Measurements from ENCODE around the gene SPOCK2. TPM values are rescaled to one million over a fixed set of nuclear protein-coding genes. Genes with fewer than 3 reads are reported as not detected.

The SPOCK2 gene
- total and polyA plus RNA-seq, 2 donors (not counting 3 experiments of a cell fraction or from before 2014, with no cell fraction given), result 0.40 to 1.1 TPM

- no TSS peak for BruUV-seq (replicated peaks)
- Histone ChIP-seq H3K27me3 (ENCODE audit: control insufficient read depth in 2 of 2, insufficient read depth in 2 of 2, low read length in 2 of 2) (no peaks in the 10 kb centered on the region), H3K79me2 (ENCODE audit: control insufficient read depth, insufficient read depth, low read length) (no peaks in the 10 kb centered on the region), H3K36me3 (ENCODE audit: control insufficient read depth in 2 of 2, extremely low read depth in 1 of 2, insufficient read depth in 2 of 2, low read length in 2 of 2) (no peaks in the 10 kb centered on the region), H3K27ac (ENCODE audit: insufficient read depth, low read depth, low read length) (no peak overlapping the region), H3K9ac (replicated peaks; ENCODE audit: extremely low read depth, insufficient read depth, low read length) (no peak overlapping the region), H3K9me1 (replicated peaks; ENCODE audit: control insufficient read depth, extremely low read depth, insufficient read depth, low read length) (no peaks in the 10 kb centered on the region), H4K20me1 (replicated peaks; ENCODE audit: control insufficient read depth, extremely low read depth, insufficient read depth, low read length) (no peaks in the 10 kb centered on the region), H3K9me3 (replicated peaks; ENCODE audit: control insufficient read depth, insufficient read depth, low read length) (no peaks in the 10 kb centered on the region), H2AFZ (ENCODE audit: low read depth, low read length) (no peak overlapping the region), H3K4me1 (ENCODE audit: control insufficient read depth, extremely low read depth, insufficient read depth, low read length) (no peaks in the 10 kb centered on the region), H3K4me3 (replicated peaks in 1 of 3; ENCODE audit: insufficient read depth in 1 of 3, low read depth in 1 of 3, low read length in 3 of 3) (no peak overlapping the region), H3K4me2 (ENCODE audit: insufficient read depth, low read length) (no peak overlapping the region)
- ChIA-PET POLR2A (no interaction called here), CTCF (interaction anchor here (0.7 to 4.5 kb wide), 3 partner anchors 12 to 279 kb away, joined by 3 to 19 read pairs (median 3); no protein-coding TSS in a partner anchor)
- intact Hi-C loops (cut with micrococcal nuclease) (no loop called here), dilution Hi-C loops (cut with MboI; ENCODE audit: extremely low pct_ligation_motif_present, low sequenced_read_pairs) (no loop called here)
- DNase-seq (ENCODE audit: low read depth, low spot score) (no peak), FAIRE-seq (no peak)
- TF ChIP-seq POLR2A (IDR thresholded peaks at IDR 0.05; ENCODE audit: low read depth, low read length) (no peak), MYC (IDR thresholded peaks at IDR 0.05; ENCODE audit: low read depth, low read length) (no peak), CTCF (IDR thresholded peaks at IDR 0.05; ENCODE audit: extremely low read depth in 1 of 2, insufficient read depth in 1 of 2, low read depth in 1 of 2, low read length in 2 of 2) (no peak)
Measured at GRCh38 chr10:72066318-72067284, 21.8 kb downstream of the SPOCK2 start.

DNA sequence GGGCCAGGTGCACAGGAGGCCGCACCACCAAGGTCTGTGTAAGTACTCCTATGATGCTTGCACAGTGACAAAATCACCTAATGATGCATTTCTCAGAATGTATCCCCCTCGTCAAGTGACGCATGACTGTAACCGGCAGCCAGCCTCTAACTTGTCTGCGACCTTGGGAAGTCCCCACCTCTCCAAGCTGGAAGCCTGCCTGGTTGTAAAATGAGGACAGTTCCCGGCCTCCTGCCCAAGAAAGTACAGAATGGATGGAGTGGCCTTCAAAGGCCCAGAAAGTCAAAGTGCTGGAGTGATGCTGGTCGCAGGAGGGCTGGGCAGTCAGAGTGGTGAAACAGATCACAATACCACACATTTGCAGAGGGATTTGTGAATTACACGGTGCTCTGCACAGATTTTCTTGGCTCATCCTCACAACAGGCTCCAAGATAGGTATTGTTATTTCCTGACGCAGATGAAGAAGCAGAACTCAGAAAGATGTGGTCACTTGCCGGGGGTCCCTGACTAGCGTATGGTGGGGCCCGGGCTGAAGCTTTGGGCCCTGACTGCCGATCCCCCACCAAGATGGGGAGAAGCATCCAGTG is 22.8 kb downstream of the SPOCK2 start:
- intact Hi-C loops (cut with micrococcal nuclease) (no loop called here), dilution Hi-C loops (cut with MboI; ENCODE audit: extremely low pct_ligation_motif_present, low sequenced_read_pairs) (no loop called here)
- no peaks in the 10 kb centered on the region for H3K9me1 ChIP-seq (replicated peaks; ENCODE audit: control insufficient read depth, extremely low read depth, insufficient read depth, low read length)
- H3K27me3 ChIP-seq (ENCODE audit: control insufficient read depth in 2 of 2, insufficient read depth in 2 of 2, low read length in 2 of 2), result no peaks in the 10 kb centered on the region
- no peaks in the 10 kb centered on the region for H3K9me3 ChIP-seq (replicated peaks; ENCODE audit: control insufficient read depth, insufficient read depth, low read length)
- CTCF ChIA-PET, result interaction anchor here (1.4 kb wide), 1 partner anchor 60 kb away, joined by 4 read pairs; no protein-coding TSS in a partner anchor
- no peak overlapping the region for H3K4me3 ChIP-seq (replicated peaks in 1 of 3; ENCODE audit: insufficient read depth in 1 of 3, low read depth in 1 of 3, low read length in 3 of 3)
- no peaks in the 10 kb centered on the region for H3K36me3 ChIP-seq (ENCODE audit: control insufficient read depth in 2 of 2, extremely low read depth in 1 of 2, insufficient read depth in 2 of 2, low read length in 2 of 2)
- DNase-seq (ENCODE audit: low read depth, low spot score) (peak; percentile 11), FAIRE-seq (no peak)
- no peaks in the 10 kb centered on the region for H4K20me1 ChIP-seq (replicated peaks; ENCODE audit: control insufficient read depth, extremely low read depth, insufficient read depth, low read length)
- no TSS peak for BruUV-seq (replicated peaks)
- no peak overlapping the region for H3K27ac ChIP-seq (ENCODE audit: insufficient read depth, low read depth, low read length)
- H2AFZ ChIP-seq (ENCODE audit: low read depth, low read length), result no peak overlapping the region
- POLR2A ChIA-PET, result no interaction called here
- no peaks in the 10 kb centered on the region for H3K4me1 ChIP-seq (ENCODE audit: control insufficient read depth, extremely low read depth, insufficient read depth, low read length)
- H3K4me2 ChIP-seq (ENCODE audit: insufficient read depth, low read length), result no peak overlapping the region
- no peaks in the 10 kb centered on the region for H3K79me2 ChIP-seq (ENCODE audit: control insufficient read depth, insufficient read depth, low read length)
- TF ChIP-seq MYC (IDR thresholded peaks at IDR 0.05; ENCODE audit: low read depth, low read length) (no peak), GATA2 (IDR thresholded peaks at IDR 0.05; ENCODE audit: insufficient read depth, insufficient read length, low read depth, low read length) (no peak), JUN (IDR thresholded peaks at IDR 0.05; ENCODE audit: borderline replicate concordance, insufficient read depth, insufficient read length, low read depth) (no peak), MAX (IDR thresholded peaks at IDR 0.05; ENCODE audit: insufficient read depth, insufficient read length) (no peak), POLR2AphosphoS5 (IDR thresholded peaks at IDR 0.05; ENCODE audit: insufficient read depth, low read depth, low read length) (no peak), FOS (IDR thresholded peaks at IDR 0.05; ENCODE audit: borderline replicate concordance, insufficient read depth, low read length) (no peak), POLR2A (IDR thresholded peaks at IDR 0.05; ENCODE audit: low read depth, low read length) (no peak), EZH2 (IDR thresholded peaks at IDR 0.05; ENCODE audit: borderline replicate concordance, low read depth, low read length, severe bottlenecking) (no peak), CTCF (IDR thresholded peaks at IDR 0.05; ENCODE audit: extremely low read depth in 1 of 2, insufficient read depth in 1 of 2, low read depth in 1 of 2, low read length in 2 of 2) (no peak)
- H3K9ac ChIP-seq (replicated peaks; ENCODE audit: extremely low read depth, insufficient read depth, low read length), result no peak overlapping the region
